ENCODE results near the gene PCDHGA4.

DNA sequence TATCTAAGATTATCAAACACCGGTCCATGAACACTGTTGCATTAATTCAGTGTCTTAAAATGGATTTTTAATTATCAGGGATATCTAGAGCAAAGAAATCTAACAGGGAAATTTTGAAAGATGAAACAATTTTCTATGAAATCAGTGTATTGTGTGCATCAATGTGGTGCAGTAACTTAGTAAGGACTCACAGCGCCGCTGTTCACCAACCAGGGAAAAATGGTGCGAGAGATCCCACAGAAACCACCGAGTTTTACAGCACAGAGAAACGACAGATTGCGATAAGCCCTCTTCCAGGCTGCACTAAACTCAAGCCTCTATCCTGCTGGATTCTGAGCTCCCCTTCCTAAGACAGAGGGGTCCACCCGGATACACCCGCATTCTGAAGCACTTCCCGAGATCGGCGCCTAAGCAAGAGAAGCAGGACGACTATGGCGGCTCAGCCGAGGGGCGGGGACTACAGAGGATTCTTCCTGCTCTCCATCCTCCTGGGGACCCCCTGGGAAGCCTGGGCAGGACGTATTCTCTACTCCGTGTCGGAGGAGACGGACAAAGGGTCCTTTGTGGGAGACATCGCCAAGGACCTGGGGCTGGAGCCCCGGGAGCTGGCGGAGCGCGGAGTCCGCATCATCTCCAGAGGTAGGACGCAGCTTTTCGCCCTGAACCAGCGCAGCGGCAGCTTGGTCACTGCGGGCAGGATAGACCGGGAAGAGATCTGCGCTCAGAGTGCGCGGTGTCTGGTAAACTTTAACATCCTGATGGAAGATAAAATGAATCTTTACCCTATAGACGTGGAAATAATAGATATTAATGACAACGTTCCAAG, 27.9 kb downstream of the PCDHGA4 start, which contains the start of gene PCDHGA7:
- no peak for TF ChIP-seq EZH2 (IDR thresholded peaks at IDR 0.05; ENCODE audit: borderline replicate concordance, low read length)
- TF ChIP-seq, protein P1, sequence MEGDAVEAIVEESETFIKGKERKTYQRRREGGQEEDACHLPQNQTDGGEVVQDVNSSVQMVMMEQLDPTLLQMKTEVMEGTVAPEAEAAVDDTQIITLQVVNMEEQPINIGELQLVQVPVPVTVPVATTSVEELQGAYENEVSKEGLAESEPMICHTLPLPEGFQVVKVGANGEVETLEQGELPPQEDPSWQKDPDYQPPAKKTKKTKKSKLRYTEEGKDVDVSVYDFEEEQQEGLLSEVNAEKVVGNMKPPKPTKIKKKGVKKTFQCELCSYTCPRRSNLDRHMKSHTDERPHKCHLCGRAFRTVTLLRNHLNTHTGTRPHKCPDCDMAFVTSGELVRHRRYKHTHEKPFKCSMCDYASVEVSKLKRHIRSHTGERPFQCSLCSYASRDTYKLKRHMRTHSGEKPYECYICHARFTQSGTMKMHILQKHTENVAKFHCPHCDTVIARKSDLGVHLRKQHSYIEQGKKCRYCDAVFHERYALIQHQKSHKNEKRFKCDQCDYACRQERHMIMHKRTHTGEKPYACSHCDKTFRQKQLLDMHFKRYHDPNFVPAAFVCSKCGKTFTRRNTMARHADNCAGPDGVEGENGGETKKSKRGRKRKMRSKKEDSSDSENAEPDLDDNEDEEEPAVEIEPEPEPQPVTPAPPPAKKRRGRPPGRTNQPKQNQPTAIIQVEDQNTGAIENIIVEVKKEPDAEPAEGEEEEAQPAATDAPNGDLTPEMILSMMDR (IDR thresholded peaks at IDR 0.05; ENCODE audit: low read length): no peak

Measured in OCI-LY1 (cell line).